PC-3 (cell line): Measurements from ENCODE around the gene RPS29. TPM values are rescaled to one million over a fixed set of nuclear protein-coding genes. Genes with fewer than 3 reads are reported as not detected.

ENCODE experiments used
- ATAC-seq: fragments of 200-7000 bp; cut with Tn5 transposase; 2 replicates; pipeline ENCODE4 v1.9.1; 2020; ENCODE audit warnings: mild to moderate bottlenecking, moderate library complexity
- BruUV-seq: library from RNA; stranded (reverse); fragments of 400-500 nt; replicated peaks from 2 replicates; lab custom pipeline; 2021; lab: Mats Ljungman, UMichigan
- CTCF ChIA-PET: fragments of 300-600 bp; sonication (Branson Sonifier 250); formaldehyde crosslinking; loops from one replicate; lab custom pipeline; 2022; ENCODE audit warnings: antibody characterized with exemption; lab: Charles Lee
- POLR2A ChIA-PET: fragments of 300-600 bp; sonication (Branson Sonifier 250); formaldehyde crosslinking; loops from one replicate; lab custom pipeline; 2022; ENCODE audit warnings: antibody characterized with exemption; ENCODE audit not compliant: unreplicated experiment; lab: Charles Lee
- DNase-seq: peaks from one replicate; pipeline ENCODE4 v3.0.0-alpha.2; 2015
- H2AFZ ChIP-seq: fragments of 300-600 bp; sonication (generic); 2 replicates; pipeline ENCODE4 v1.6.0; 2016; ENCODE audit warnings: antibody characterized with exemption, low read length
- H3F3A ChIP-seq: fragments of 300-600 bp; sonication (generic); one replicate; pipeline ENCODE4 v1.6.0; 2017; ENCODE audit warnings: antibody characterized with exemption, low read length, control low read depth, mild to moderate bottlenecking; ENCODE audit not compliant: unreplicated experiment
- H3K27ac ChIP-seq: fragments of 300-600 bp; sonication (generic); 2 replicates; pipeline ENCODE4 v1.5.1; 2016; ENCODE audit warnings: mild to moderate bottlenecking, low read length
- H3K27me3 ChIP-seq: fragments of 300-600 bp; sonication (generic); 2 replicates; pipeline ENCODE4 v1.6.1; 2016; ENCODE audit warnings: low read length, mixed read lengths
- H3K36me3 ChIP-seq: fragments of 300-600 bp; sonication (generic); 2 replicates; pipeline ENCODE4 v1.6.1; 2016; ENCODE audit warnings: low read depth, mixed run types, low read length, mixed read lengths
- H3K4me1 ChIP-seq: fragments of 300-600 bp; sonication (generic); 2 replicates; pipeline ENCODE4 v1.5.1; 2016; ENCODE audit warnings: low read length; ENCODE audit not compliant: insufficient read depth
- H3K4me2 ChIP-seq: fragments of 300-600 bp; sonication (generic); 2 replicates; pipeline ENCODE4 v1.6.0; 2016; ENCODE audit warnings: low read length
- H3K4me3 ChIP-seq: fragments of 300-600 bp; sonication (generic); 2 replicates; pipeline ENCODE4 v1.5.1; 2016; ENCODE audit warnings: mild to moderate bottlenecking, low read length, mixed read lengths
- H3K79me2 ChIP-seq: fragments of 300-600 bp; sonication (generic); 2 replicates; pipeline ENCODE4 v1.6.1; 2017; ENCODE audit warnings: low read length, mixed read lengths
- H3K9ac ChIP-seq: fragments of 300-600 bp; sonication (generic); 2 replicates; pipeline ENCODE4 v1.6.0; 2016; ENCODE audit warnings: mild to moderate bottlenecking, low read length
- H3K9me2 ChIP-seq: fragments of 300-600 bp; sonication (generic); replicated peaks from 2 replicates; pipeline ENCODE4 v1.6.1; 2016; ENCODE audit warnings: mixed run types, low read length, mixed read lengths
- H3K9me3 ChIP-seq: fragments of 300-600 bp; sonication (generic); 2 replicates; pipeline ENCODE4 v1.6.1; 2016; ENCODE audit warnings: low read length, mixed read lengths
- H4K20me1 ChIP-seq: fragments of 300-600 bp; sonication (generic); 2 replicates; pipeline ENCODE4 v1.6.1; 2016; ENCODE audit warnings: low read length, mixed read lengths
- CTCF ChIP-seq: fragments of 300-600 bp; sonication (generic); conservative IDR thresholded peaks from 2 replicates; pipeline ENCODE4 v1.5.1; 2017; ENCODE audit warnings: antibody characterized with exemption, low read depth, mild to moderate bottlenecking, low read length
- EZH2 ChIP-seq: fragments of 300-600 bp; sonication (generic); IDR thresholded peaks from one replicate; pipeline ENCODE4 v1.6.1; 2017; ENCODE audit warnings: antibody characterized with exemption, mild to moderate bottlenecking, low read length; ENCODE audit not compliant: unreplicated experiment
- EZH2phosphoT487 ChIP-seq: fragments of 300-600 bp; sonication (generic); IDR thresholded peaks from 2 replicates; pipeline ENCODE4 v1.6.1; 2018; ENCODE audit warnings: mild to moderate bottlenecking, antibody characterized with exemption, low read length, borderline replicate concordance
- intact Hi-C: fragments of 100-400 bp; cut with micrococcal nuclease; formaldehyde crosslinking; loops from 2 replicates; pipeline ENCODE4 v1.9.0; 2023
- total RNA-seq: library from RNA; depleted of rRNA; stranded (reverse); fragments of >200 nt; gene quantifications from 2 replicates; pipeline ENCODE4 v1.2.3, GENCODE V29; 2014

Gene RPS29
- total RNA-seq, 1 experiment from 2014 or later = 1,912 TPM

GRCh38 chr14:49598189-49598484 lies 12.0 kb upstream of the RPS29 start:
- BruUV-seq = TSS peak; percentile 67
- Histone ChIP-seq H3F3A (no peaks in the 10 kb centered on the region), H4K20me1 (no peaks in the 10 kb centered on the region), H3K27me3 (no peaks in the 10 kb centered on the region), H3K9ac (peak overlapping the region; percentile 97), H3K4me3 (peak overlapping the region; percentile 94), H3K9me2 (no peaks in the 10 kb centered on the region), H3K27ac (peak overlapping the region; percentile 82), H3K9me3 (no peaks in the 10 kb centered on the region), H3K79me2 (peaks cover 60% of the 10 kb centered on the region), H3K4me1 (peaks cover 34% of the 10 kb centered on the region), H2AFZ (peak overlapping the region; percentile 90), H3K36me3 (peaks cover 5% of the 10 kb centered on the region; the same call in 1 of the 2 replicates), H3K4me2 (peak overlapping the region; percentile 97)
- intact Hi-C loops = loop anchor here (1.0 kb wide), 1 partner anchor 22 kb away; the partner anchor contains the start of genes MGAT2 and RPL36AL
- ATAC-seq = peak; percentile 7
- POLR2A ChIA-PET = no interaction called here
- TF ChIP-seq CTCF (no peak), EZH2phosphoT487 (no peak), EZH2 (no peak)
- CTCF ChIA-PET = interaction anchor here (0.7 kb wide), 1 partner anchor 12 kb away, joined by 5 read pairs; no protein-coding TSS in a partner anchor
- no peak for DNase-seq

GRCh38 chr14:49594347-49595091 lies 8.3 kb upstream of the RPS29 start:
- H3K9ac ChIP-seq = no peak overlapping the region
- no peaks in the 10 kb centered on the region for H3F3A ChIP-seq
- POLR2A ChIA-PET = interaction anchor here (1.7 kb wide), 1 partner anchor 8 kb away, joined by 10 read pairs; the partner anchor contains the start of gene RPS29
- no peaks in the 10 kb centered on the region for H3K9me2 ChIP-seq
- no peaks in the 10 kb centered on the region for H3K36me3 ChIP-seq
- no peaks in the 10 kb centered on the region for H3K9me3 ChIP-seq
- no TSS peak for BruUV-seq
- no peaks in the 10 kb centered on the region for H3K27me3 ChIP-seq
- DNase-seq (peak; percentile 32), ATAC-seq (no peak)
- no peak overlapping the region for H3K4me3 ChIP-seq
- H4K20me1 ChIP-seq = no peaks in the 10 kb centered on the region
- H3K79me2 ChIP-seq = peaks cover 31% of the 10 kb centered on the region
- no peak overlapping the region for H3K4me2 ChIP-seq
- TF ChIP-seq CTCF (no peak), EZH2 (no peak), EZH2phosphoT487 (no peak)
- H3K27ac ChIP-seq = no peak overlapping the region
- peaks cover 28% of the 10 kb centered on the region for H3K4me1 ChIP-seq
- intact Hi-C loops = no loop called here
- no peak overlapping the region for H2AFZ ChIP-seq
- CTCF ChIA-PET = interaction anchor here (0.5 to 1.7 kb wide), 4 partner anchors 8 to 173 kb away, joined by 3 to 7 read pairs (median 4); partner anchors contain the start of genes KLHDC2 and RPS29

GRCh38 chr14:49593016-49593415 lies 6.8 kb upstream of the RPS29 start:
- no peaks in the 10 kb centered on the region for H3F3A ChIP-seq
- intact Hi-C loops = no loop called here
- peak overlapping the region; percentile 79 for H3K4me2 ChIP-seq
- H3K9ac ChIP-seq = no peak overlapping the region
- no peaks in the 10 kb centered on the region for H3K36me3 ChIP-seq
- no peaks in the 10 kb centered on the region for H3K9me3 ChIP-seq
- H3K4me1 ChIP-seq = peaks cover 28% of the 10 kb centered on the region
- CTCF ChIA-PET = no interaction called here
- H4K20me1 ChIP-seq = no peaks in the 10 kb centered on the region
- peak; percentile 83 for DNase-seq
- no peak overlapping the region for H3K27ac ChIP-seq
- POLR2A ChIA-PET = no interaction called here
- no peaks in the 10 kb centered on the region for H3K27me3 ChIP-seq
- BruUV-seq = no TSS peak
- H3K79me2 ChIP-seq = peaks cover 16% of the 10 kb centered on the region
- peak overlapping the region; percentile 44; the same call in 1 of the 2 replicates for H3K4me3 ChIP-seq
- H3K9me2 ChIP-seq = no peaks in the 10 kb centered on the region
- TF ChIP-seq EZH2 = no peak
- TF ChIP-seq CTCF = 0 out of 2 replicates have a peak, but pooled peaks have one; percentile 23
- no peak overlapping the region for H2AFZ ChIP-seq
- peak; percentile 90 for ATAC-seq
